Esophagus muscularis mucosa (tissue), 4 donors: ENCODE measurements around the gene RERE. TPM values are rescaled to one million over a fixed set of nuclear protein-coding genes. Genes with fewer than 3 reads are reported as not detected.
A peak's percentile ranks its signal among the peaks of the same experiment; 100 is the strongest.

Source experiments
- DNase-seq: peaks from one replicate; pipeline ENCODE4 v3.0.0-alpha.2; 2017; ENCODE audit errors: extremely low spot score
- H3K27ac ChIP-seq, 4 donors: fragments of 200-600 bp; sonication (generic); replicated peaks in 1 of 4; 1 replicate in 3 of 4; 2 replicates in 1 of 4; pipeline ENCODE4 v1.5.1; 2016 to 2019; ENCODE audit warnings: mild to moderate bottlenecking in 1 of 4
- H3K27me3 ChIP-seq, 4 donors: fragments of 200-600 bp; sonication (generic); one replicate each; pipeline versions ENCODE4 v1.5.1 to v1.6.0; 2016 to 2019
- H3K36me3 ChIP-seq, 4 donors: fragments of 200-600 bp; sonication (generic); one replicate each; pipeline ENCODE4 v1.5.1; 2016 to 2019
- H3K4me1 ChIP-seq, 4 donors: fragments of 200-600 bp; sonication (generic); one replicate each; pipeline ENCODE4 v1.5.1; 2016 to 2019
- H3K4me3 ChIP-seq, 4 donors: fragments of 200-600 bp; sonication (generic); 1 replicate in 2 of 4; 2 replicates in 2 of 4; pipeline ENCODE4 v1.5.1; 2016 to 2019; ENCODE audit warnings: mild to moderate bottlenecking in 4 of 4, moderate library complexity in 1 of 4
- H3K9me3 ChIP-seq, 4 donors: fragments of 200-600 bp; sonication (generic); 1 replicate in 3 of 4; 2 replicates in 1 of 4; pipeline ENCODE4 v1.5.1; 2016 to 2019
- CTCF ChIP-seq, 3 experiments: fragments of 200-600 bp in 2 of 3; fragments of 450-650 bp in 1 of 3; sonication (generic) in 2 of 3; IDR thresholded peaks; one replicate each; pipeline ENCODE4 v1.5.1; 2017 to 2019; ENCODE audit warnings: antibody characterized with exemption in 3 of 3, mild to moderate bottlenecking in 2 of 3, moderate library complexity in 1 of 3
- EP300 ChIP-seq: sonication (generic); formaldehyde crosslinking; IDR thresholded peaks from one replicate; pipeline ENCODE4 v1.6.1; 2017; ENCODE audit warnings: antibody characterized with exemption
- POLR2A ChIP-seq: fragments of 450-650 bp; IDR thresholded peaks from one replicate; pipeline ENCODE4 v1.6.1; 2017; ENCODE audit warnings: antibody characterized with exemption, moderate library complexity, mild to moderate bottlenecking, low read depth
- POLR2AphosphoS5 ChIP-seq, 2 donors: sonication (generic); formaldehyde crosslinking; IDR thresholded peaks; one replicate each; pipeline ENCODE4 v1.6.1; 2017; ENCODE audit warnings: antibody characterized with exemption in 2 of 2
- WGBS: methylation state at CpG from one replicate; pipeline ENCODE4 v1.1.5; 2018; 5-methylcytosine and 5-hydroxymethylcytosine counted together
- intact Hi-C: fragments of 100-400 bp; cut with DNase I; formaldehyde crosslinking; loops from one replicate; pipeline ENCODE4 v1.15.1; 2023
- total RNA-seq, 4 donors: library from RNA; depleted of rRNA; stranded (reverse); fragments of >200 nt; gene quantifications; one replicate each; pipeline versions ENCODE4 v1.1.0 to v1.2.1, GENCODE V29; 2016

Gene RERE
- total RNA-seq, 4 donors from 2014 or later: 133 to 212 (median 168) TPM

DNA sequence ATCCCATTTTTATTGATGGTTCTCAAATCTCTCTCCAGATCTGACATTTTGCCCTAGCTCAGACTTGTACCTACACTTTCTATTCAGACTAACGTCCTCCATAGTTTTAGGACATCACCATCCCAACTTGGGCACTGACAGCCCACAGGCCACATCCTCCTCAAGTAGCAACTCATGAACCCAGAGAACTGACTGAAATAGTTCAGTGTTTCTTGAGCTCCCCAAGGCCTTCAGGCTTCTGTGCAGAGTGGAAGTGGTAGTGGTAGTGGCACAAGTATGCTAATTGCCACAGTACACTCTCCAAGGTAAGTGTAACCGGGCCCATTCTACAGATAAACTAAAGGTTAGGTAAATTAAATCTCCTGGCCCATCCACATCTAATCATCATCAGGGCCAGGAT, 387.0 kb downstream of the RERE start:
- WGBS: 88% methylated on average over 2 of the region's 2 CpGs
- TF ChIP-seq POLR2A (no peak), EP300 (no peak), CTCF (IDR thresholded peaks at IDR 0.05) (no peak), POLR2AphosphoS5 (IDR thresholded peaks at IDR 0.05) (no peak)
- intact Hi-C loops: no loop called here
- no peaks in the 10 kb centered on the region for H3K9me3 ChIP-seq
- no peaks in the 10 kb centered on the region for H3K36me3 ChIP-seq
- peaks cover 10 to 60% (median 22%) of the 10 kb centered on the region in 4 donors for H3K4me1 ChIP-seq
- DNase-seq: no peak
- H3K27ac ChIP-seq: no peak overlapping the region
- H3K4me3 ChIP-seq: no peak overlapping the region
- H3K27me3 ChIP-seq: no peaks in the 10 kb centered on the region

- WGBS: 62% methylated on average over 2 of the region's 2 CpGs
- no peak for TF ChIP-seq POLR2A
- TF ChIP-seq CTCF (IDR thresholded peaks at IDR 0.05): no peak
- no peak for TF ChIP-seq EP300
- no peaks in the 10 kb centered on the region for H3K9me3 ChIP-seq
- no peaks in the 10 kb centered on the region for H3K27me3 ChIP-seq
- no peaks in the 10 kb centered on the region for H3K36me3 ChIP-seq
- H3K27ac ChIP-seq: no peak overlapping the region
- no peak overlapping the region for H3K4me3 ChIP-seq
- no peak for DNase-seq
- intact Hi-C loops: no loop called here
- peaks cover 19 to 66% (median 27%) of the 10 kb centered on the region in 4 donors for H3K4me1 ChIP-seq
Observed at GRCh38 chr1:8429549-8430110, 387.8 kb downstream of the RERE start.

DNA sequence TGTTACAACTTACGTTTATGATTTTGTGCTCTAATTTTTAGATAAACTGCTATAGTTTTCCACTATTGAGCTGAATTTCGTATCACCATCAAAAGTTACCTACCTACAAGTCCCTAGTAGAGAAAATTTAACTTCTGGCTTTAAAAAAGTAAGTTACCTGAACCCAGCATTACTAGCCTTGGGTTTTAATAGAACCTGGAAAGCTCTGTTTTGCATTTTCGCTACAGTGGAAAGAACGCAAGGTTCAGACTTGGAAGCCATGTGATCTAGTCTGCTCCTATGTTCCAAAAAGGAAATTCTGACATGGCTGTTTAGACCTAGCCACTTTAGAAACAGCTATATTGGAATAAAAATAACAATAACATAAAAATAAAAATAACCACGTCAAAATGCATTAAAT, 389.0 kb downstream of the RERE start:
- TF ChIP-seq CTCF (IDR thresholded peaks at IDR 0.05) (no peak), EP300 (no peak), POLR2AphosphoS5 (IDR thresholded peaks at IDR 0.05) (no peak), POLR2A (no peak)
- Histone ChIP-seq H3K4me1 (peaks cover 23 to 72% (median 32%) of the 10 kb centered on the region in 4 donors), H3K4me3 (no peak overlapping the region), H3K27ac (peak overlapping the region; percentile 40 to 48 (median 44)), H3K36me3 (no peaks in the 10 kb centered on the region), H3K9me3 (no peaks in the 10 kb centered on the region), H3K27me3 (no peaks in the 10 kb centered on the region)
- DNase-seq: no peak
- WGBS: 84% methylated on average over 5 of the region's 5 CpGs
- intact Hi-C loops: no loop called here

GRCh38 chr1:8427986-8428385, 389.5 kb downstream of the RERE start:
- intact Hi-C loops: no loop called here
- no peak for DNase-seq
- H3K4me1 ChIP-seq: peaks cover 23 to 72% (median 32%) of the 10 kb centered on the region in 4 donors

DNA sequence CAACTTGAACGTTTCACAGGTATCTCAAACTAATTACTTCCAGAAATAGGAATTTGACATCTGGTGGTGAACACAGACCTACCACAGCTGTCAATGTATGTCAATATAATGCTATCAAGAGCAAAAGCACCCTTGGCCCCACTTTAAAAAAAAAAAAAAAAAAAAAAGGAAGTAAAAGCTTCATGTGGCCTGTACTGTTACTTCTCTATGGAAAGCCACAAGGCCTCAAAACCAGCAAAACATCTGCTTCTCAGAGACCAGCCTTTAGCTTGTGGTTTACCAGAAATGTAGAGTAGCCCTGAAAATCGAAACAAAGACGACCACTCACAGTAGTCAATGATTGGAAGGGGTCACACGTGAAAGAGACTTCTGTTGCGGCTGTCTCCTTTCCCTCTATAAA, 389.9 kb downstream of the RERE start:
- WGBS: 72% methylated on average over 5 of the region's 5 CpGs
- Histone ChIP-seq H3K27me3 (no peaks in the 10 kb centered on the region), H3K4me1 (peaks cover 23 to 71% (median 32%) of the 10 kb centered on the region in 4 donors), H3K9me3 (no peaks in the 10 kb centered on the region), H3K4me3 (no peak overlapping the region), H3K36me3 (no peaks in the 10 kb centered on the region), H3K27ac (peak overlapping the region; percentile 40 to 51 (median 46))
- TF ChIP-seq CTCF (IDR thresholded peaks at IDR 0.05): no peak
- TF ChIP-seq POLR2A: no peak
- no peak for TF ChIP-seq EP300
- TF ChIP-seq POLR2AphosphoS5 (IDR thresholded peaks at IDR 0.05): no peak
- no peak for DNase-seq
- intact Hi-C loops: no loop called here

More at GRCh38 chr1:8427986-8428385, 389.5 kb downstream of the RERE start:
- Histone ChIP-seq H3K27me3 (no peaks in the 10 kb centered on the region), H3K27ac (peak overlapping the region; percentile 40 to 48 (median 44)), H3K4me3 (no peak overlapping the region), H3K9me3 (no peaks in the 10 kb centered on the region), H3K36me3 (no peaks in the 10 kb centered on the region)
- no peak for TF ChIP-seq EP300
- peak in 1 of 2 donors; percentile 19 for TF ChIP-seq POLR2AphosphoS5 (IDR thresholded peaks at IDR 0.05)
- WGBS: 88% methylated on average over 5 of the region's 5 CpGs
